Stimulated activated CD4-positive, alpha-beta T cell treated with anti-CD3 and anti-CD28 coated beads, Interleukin-4, amount 100 ng/mL, for 1 hour (primary cell): ENCODE results near the gene PRR7.
A peak's percentile ranks its signal among the peaks of the same experiment; 100 is the strongest.

Source experiments
- DNase-seq: peaks from one replicate; pipeline ENCODE4 v3.0.0-alpha.2; 2020

Gene PRR7

GRCh38 chr5:177425196-177425800 is 21.3 kb upstream of the PRR7 start:
- DNase-seq = no peak

DNA sequence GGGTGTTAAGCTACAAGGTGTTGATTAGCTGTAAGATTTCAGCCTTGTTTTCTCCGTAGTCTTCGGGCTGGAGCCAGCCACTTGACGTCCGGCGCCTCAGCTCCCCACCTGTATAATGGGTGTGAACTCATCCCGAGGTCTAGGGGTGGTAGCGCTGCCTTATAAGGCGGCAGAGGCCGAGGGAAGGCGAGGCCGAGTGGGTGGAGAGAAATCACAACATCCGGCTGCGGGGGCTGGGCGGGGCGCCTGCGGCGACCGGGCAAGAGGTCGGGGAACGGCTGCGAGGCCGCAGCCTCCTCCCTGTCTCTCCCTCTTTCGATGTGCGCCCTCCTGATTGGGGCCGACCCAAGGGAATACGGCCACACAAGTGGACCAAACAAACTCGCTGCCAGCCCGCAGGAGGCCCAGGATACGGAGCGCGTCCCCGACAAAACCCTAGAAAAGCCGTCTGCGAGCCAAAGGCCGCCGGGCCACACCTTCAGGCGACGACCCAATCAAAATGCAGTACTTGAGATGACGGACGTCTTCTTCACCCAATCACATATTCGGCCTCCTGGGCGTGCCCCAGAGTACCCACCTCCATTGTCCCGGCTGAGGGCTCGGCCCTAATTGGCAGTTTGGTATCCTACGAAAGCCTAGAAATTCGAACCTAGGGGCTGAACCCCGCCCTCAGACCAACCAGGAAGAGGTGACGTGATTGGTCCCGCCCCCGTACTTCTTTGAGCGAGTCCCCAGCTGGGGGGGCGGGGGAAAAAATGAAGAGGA is 20.6 kb upstream of the PRR7 start:
- peak; percentile 98 for DNase-seq

DNA sequence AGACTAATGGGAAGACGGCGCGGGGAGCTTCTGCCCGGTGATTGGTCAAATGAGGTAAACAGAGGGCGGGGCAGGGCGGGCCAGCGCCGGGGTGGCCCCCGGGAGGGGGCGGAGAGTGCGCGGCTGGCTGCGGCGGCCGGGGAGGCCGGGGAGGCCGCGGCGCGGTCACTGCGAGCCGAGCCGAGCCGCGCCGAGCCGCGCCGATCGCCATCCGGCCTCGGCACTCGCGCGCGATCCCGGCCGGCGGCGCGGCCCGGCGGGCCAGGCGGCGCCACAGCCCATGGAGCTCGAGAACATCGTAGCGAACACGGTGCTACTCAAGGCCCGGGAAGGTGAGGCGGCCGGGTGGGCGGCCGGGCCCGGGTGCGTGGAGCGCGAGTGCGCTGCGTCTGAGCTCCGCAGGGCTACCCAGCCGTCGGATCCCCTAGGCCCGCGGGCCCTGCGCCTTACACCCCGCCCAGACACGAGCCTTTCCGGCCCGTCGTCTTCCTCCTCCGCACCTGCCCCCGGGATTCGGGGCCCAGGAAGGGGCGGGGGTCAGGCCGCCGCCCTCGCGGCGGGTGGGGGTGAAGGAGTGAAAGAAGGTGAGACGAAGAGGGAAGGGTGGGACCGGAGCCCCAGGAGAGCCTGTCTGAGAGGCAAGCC is 19.9 kb upstream of the PRR7 start, which contains the start of gene GRK6:
TSS of gene GRK6 (plus strand) at position 111 of the 645 bp plus-strand sequence. CDS start at position 281, 170 bp downstream.
- peak; percentile 72 for DNase-seq

- DNase-seq = no peak
These were observed 19.3 kb upstream of the PRR7 start for GRCh38 chr5:177427211-177427822.

DNA sequence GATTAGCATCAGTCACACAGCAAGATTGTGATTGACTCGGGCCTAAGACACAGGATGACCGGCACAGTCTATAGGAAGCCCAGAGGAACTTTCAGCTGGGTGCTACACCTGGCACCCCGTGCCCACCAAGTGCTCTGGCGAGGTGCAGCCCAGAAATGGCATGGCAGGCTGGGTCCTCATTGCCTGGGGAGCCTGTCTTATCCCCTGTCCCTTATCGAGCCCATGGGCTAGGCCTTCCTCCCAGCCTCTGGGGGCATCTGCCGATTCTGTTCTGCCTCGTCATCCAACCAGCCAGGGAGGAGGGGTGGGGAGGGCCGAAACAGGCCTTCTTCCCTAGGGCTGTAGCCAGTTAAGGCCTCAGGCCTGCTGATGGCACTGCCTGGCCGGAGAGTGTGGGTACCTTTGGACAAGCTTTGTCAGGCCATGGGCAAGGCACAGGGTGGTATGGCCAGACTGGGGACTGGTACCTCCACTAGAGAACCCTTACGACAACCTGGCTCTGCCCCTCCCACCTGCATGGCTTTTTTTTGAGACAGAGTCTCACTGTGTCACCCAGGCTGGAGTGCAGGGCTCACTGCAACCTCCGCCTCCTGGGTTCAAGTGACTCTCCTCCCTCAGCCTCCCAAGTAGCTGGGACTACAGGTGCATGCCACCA is 18.6 kb upstream of the PRR7 start:
- DNase-seq = no peak

- no peak for DNase-seq
These were observed 17.9 kb upstream of the PRR7 start for GRCh38 chr5:177428574-177429217.

- DNase-seq = peak; percentile 83
These were observed 17.2 kb upstream of the PRR7 start for GRCh38 chr5:177429248-177430040.

- peak; percentile 7 for DNase-seq
These were observed 16.3 kb upstream of the PRR7 start for GRCh38 chr5:177430140-177430951.

DNA sequence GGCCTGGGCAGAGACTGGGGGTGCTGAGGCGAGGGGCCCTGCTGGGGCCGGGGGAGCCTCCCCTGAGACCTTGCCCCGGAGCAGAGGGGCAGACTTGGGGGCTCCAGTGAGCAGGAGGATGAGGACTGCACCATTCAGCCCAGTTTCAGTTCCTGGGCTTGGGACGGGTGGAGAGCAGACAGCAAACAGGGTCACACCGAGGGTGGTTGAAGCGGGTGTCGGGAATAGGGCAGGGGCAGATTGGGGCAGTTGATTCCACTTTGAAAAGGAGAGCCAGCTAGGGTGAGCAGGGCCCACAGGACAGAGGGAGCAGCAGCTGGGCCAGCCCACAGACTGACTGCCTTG is 15.7 kb upstream of the PRR7 start:
- peak; percentile 15 for DNase-seq

GRCh38 chr5:177431317-177432142 is 15.1 kb upstream of the PRR7 start:
- peak; percentile 59 for DNase-seq

GRCh38 chr5:177432143-177432838 is 14.3 kb upstream of the PRR7 start:
- peak; percentile 60 for DNase-seq

DNA sequence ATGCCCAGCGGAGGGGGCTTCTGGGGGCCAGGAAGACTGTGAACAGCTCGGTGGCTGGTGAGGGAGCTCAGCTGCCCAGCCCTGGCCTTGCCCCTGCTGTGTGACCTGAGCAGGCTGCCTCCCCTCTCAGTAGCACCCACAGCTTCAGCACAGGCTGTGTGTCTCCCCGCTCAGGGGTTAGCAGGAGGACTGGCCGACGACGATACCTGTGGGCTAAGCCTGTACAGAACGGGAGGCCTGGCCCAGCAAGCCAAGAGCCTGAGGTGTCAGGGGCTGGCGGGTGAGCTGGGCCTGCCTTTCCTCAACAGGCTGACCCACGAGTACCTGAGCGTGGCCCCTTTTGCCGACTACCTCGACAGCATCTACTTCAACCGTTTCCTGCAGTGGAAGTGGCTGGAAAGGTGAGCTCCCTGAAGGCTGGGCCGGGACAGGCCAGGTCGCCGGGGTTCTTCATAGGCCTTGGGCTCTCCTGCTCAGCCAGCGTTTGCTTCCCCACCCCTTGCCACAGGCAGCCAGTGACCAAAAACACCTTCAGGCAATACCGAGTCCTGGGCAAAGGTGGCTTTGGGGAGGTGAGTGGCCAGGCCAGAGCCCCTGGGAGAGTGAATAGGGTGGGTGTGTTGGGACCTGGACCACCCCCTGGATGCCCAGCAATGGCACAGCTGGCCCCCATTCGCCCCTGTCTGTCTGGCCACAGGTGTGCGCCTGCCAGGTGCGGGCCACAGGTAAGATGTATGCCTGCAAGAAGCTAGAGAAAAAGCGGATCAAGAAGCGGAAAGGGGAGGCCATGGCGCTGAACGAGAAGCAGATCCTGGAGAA is 13.6 kb upstream of the PRR7 start:
- no peak for DNase-seq

- peak; percentile 3 for DNase-seq
These were observed 12.9 kb upstream of the PRR7 start for GRCh38 chr5:177433658-177434217.

DNA sequence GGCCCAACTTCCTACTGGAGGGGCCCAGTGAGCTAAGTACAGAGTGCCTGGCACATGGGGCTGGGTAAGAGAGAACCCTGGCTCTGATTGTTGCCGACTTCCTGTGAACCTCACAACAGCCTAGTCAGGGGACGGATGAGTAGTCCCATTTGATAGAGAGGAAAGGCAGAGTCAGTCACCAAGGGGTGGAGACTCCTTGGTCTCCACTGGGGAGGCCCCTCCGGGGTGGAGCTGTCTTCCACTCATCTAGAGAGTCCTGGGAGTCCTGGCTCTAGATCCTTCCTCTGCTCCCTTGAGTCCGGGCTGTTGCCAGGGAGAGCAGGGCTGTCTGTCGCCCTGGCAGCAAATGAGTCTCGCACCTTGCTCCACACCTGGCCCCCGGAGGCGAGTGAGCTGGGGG is 12.2 kb upstream of the PRR7 start:
- DNase-seq = peak; percentile 58

GRCh38 chr5:177434942-177435738 is 11.5 kb upstream of the PRR7 start:
- no peak for DNase-seq

GRCh38 chr5:177435847-177436536 is 10.6 kb upstream of the PRR7 start:
- peak; percentile 2 for DNase-seq
